ENCODE data around the gene DCUN1D2. TPM values are rescaled to one million over a fixed set of nuclear protein-coding genes. Genes with fewer than 3 reads are reported as not detected.

Gene DCUN1D2
- total and polyA plus RNA-seq, 3 experiments from 2014 or later = 8.8 to 16.8 (median 16.2) TPM

Other genes with a start within 250 kb of the DCUN1D2 start
- gene LAMP1, start 193.5 kb downstream of the DCUN1D2 start, total RNA-seq = 100 to 1,000 TPM in 1 of 2 experiments, 10 to 100 TPM in 1; 97.2 to 110 TPM
- 36.6 TPM for gene LAMP1, start 193.5 kb downstream of the DCUN1D2 start, polyA plus RNA-seq
- gene GRTP1, start 126.6 kb downstream of the DCUN1D2 start, total RNA-seq = not detected
- gene GRTP1, start 126.6 kb downstream of the DCUN1D2 start, polyA plus RNA-seq = not detected
- gene ADPRHL1, start 37.2 kb downstream of the DCUN1D2 start, total RNA-seq = under 1 TPM; 0.84 to 0.85 TPM
- 0.56 TPM for gene ADPRHL1, start 37.2 kb downstream of the DCUN1D2 start, polyA plus RNA-seq
- gene TFDP1, start 94.0 kb upstream of the DCUN1D2 start, total RNA-seq = 100 to 1,000 TPM; 176 to 184 TPM
- gene TFDP1, start 94.0 kb upstream of the DCUN1D2 start, polyA plus RNA-seq = 59.6 TPM
- gene ATP4B, start 167.5 kb upstream of the DCUN1D2 start, total RNA-seq = not detected
- not detected for gene ATP4B, start 167.5 kb upstream of the DCUN1D2 start, polyA plus RNA-seq
- not detected for gene GRK1, start 176.5 kb upstream of the DCUN1D2 start, total RNA-seq
- not detected for gene GRK1, start 176.5 kb upstream of the DCUN1D2 start, polyA plus RNA-seq